Stimulated activated CD4-positive, alpha-beta T cell treated with anti-CD3 and anti-CD28 coated beads, Interleukin-2, amount 100 ng/mL, for 48 hours (primary cell): ENCODE measurements around the gene GANAB.
"Not testable (repeated sequence)": the region's sequence is repeated elsewhere in the genome, so short reads cannot be mapped to it uniquely, and the experiment has no call there.

Experiments
- DNase-seq, 2 donors: peaks; one replicate each; pipeline ENCODE4 v3.0.0-alpha.2; 2020

GANAB gene

DNA sequence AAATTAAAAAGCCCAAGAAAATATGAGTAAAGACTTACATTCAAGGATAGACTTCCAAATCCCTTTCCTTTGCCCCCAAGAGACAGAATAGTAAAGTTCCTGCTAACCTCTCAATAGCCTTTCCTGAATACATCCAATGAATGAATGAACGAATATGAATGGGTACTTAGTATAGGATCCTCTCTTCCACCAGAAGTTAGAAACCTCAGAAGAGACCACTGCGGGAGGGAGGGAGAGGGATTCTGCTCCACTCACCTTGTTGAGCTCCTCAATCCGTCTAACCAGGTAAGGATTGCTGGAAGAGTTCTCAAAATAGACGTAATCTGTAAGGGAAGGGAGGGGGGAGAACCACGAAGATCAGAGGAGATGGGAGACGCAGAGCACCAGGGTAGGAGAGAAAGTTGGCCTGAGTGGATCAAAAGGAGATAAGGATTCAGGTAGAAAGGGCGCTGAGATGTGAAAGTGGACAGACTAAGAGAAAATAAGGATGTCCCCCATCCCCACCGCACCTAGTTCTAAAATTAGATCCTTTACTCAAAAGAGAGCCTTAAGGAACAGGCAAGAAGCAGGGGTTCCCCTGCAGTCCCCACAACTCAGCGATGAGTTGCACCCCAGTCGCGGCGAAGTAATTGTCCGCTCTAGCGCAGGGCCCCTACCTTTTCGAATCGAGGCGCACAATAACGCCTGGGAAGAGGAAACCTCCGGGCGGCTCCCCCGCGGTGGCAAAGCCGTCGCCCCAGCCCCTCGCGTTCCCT lies 45.9 kb downstream of the GANAB start:
- DNase-seq: no peak

DNA sequence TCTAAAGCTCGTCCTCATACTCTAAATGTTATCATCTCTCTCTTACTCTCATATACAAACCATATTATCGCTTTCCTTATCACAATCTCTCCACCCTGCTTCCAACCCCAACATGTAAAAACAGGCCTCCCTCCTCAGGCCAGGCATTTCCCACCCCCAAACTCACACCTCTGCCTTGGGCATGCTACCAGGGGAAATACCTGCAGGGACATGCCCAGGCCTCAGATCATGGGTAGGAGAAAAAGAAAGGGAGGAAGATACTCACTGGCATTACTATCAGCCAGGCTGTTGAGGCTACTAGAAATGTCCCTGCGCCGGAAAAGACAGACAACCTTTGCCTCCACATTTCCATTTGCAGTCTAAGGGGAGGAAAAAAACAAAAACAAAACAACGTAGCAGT lies 46.5 kb downstream of the GANAB start:
- DNase-seq: no peak

DNA sequence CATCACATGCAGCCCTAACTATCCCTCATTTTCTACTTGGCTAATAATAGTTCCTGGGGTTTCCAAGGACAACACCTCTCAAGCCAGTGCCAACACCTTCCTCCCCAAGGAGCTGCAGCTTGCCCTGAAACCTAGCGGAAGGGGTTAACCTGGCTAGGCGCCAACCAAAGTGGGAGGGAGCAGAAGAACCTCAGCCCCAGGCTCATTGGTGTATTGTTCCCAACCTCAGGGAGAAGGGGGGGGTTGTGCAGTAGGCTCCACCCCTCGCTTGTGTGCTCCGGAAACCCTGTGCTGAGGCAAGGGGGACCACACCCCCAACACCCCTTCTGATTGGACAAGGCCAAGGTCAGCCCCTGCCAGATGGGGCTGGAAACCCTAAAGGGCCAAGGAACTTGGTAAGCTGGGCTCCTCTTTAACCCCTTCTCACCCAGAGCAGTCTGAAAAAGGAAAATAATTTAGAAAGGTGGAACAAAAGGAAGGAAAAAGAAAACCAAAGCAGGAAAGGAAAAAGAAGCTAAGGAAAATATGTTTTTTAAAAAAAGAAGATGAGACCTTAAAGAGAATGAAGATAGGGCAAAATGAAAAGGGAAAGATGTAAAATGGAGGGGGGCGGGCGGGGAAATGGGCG lies 47.2 kb downstream of the GANAB start:
- peak; percentile 89 to 91 for DNase-seq

DNA sequence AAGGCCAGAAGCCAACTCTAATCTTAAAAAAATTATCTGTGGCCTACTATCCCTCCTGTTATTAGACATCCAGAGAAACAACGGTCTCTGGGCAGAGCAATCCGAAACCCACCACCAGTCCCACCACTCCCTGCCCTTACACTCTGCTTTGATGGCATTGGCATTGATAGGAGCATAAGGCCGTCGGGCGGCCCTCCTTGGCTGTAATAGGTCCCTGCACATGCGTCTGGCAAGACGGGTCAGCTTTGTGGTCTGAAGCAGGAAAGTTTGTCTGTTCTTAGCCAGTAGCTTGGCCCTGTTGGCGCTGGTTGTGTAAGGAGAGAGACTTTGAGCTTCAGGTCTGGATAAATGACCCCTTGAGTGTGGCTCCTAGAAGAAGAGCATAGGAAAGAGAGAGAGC lies 51.3 kb downstream of the GANAB start:
- DNase-seq: no peak

DNA sequence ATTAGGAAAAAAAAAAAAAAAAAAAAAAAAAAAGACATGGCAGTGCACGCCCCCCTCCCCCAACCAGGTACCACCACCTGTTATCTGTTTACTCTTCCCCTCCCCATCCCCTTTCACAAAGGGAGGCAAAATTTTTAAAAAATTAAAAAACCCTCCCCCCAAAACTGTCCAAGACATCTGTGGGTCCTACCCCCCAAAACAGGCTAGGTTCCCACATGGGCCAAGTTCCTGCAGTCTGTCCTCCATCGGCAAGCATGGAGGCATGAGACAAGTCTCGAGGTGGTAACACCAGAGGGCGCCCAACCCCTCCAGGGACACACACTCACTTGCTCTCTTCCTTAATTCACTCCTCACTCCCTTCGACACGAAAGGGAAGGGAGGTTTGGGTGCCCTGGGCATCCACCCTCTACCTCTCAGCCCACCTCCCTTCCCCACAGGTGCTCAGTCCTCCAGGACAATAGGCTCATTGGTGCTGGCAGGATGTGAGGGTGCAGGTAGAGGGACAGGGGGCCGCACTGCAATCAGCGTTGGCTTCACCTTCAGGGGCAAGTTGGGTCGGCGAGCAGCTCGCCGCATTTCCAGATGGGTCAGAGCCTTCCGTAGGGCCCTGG lies 52.9 kb downstream of the GANAB start:
- peak; percentile 68 to 73 for DNase-seq

DNA sequence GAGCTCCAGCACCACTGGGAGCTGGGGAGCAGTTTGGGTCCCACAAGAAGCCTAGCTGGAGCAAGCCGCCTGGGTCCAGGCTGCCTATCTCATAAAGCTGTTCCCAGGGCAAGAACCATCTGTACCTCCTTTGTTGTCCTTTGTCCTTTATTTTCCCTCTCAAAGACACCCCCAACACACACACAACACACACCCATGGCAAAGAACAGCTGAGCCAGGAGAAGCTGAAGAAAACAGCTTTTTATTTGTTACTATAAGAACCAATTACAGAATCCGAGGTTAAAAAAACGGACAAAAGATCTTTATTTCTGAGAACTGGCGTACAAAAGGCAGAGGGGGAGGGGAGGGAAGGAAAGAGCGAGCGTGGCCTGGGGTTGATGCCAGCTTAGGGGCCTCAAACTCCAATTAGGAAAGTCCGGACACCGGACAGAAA lies 53.4 kb downstream of the GANAB start:
- DNase-seq: no peak

DNA sequence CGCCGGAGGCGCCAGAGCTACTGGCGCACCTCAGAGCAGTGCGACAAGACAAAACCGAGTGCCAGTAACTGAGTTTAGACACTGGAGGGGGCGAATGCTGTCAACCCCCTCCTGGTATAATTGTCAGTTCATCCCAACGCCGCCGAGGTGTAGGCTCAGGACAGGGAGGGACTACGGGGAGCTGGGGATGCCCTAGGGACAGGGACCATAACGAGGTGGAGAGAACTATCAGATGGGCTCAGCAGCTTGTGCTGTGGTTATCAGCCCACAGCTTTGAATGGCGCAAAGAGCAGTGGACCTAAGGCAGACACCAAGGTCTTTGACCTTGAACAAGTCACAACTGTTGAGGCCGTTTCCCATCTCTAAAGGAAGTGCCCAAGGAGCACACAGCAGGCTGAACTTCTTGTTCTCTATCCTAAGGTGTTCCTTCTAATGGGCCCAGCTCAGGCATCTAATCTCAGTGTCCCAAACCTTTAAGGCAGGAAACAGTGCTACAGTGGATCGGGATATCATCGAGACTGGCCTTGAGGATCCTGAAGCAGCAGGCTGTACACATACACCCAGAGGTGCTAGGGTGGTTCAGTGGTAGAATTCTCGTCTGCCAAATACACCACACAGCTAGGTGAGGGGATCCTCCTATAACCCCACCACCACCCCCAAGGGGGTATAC lies 54.1 kb downstream of the GANAB start:
- no peak for DNase-seq

DNA sequence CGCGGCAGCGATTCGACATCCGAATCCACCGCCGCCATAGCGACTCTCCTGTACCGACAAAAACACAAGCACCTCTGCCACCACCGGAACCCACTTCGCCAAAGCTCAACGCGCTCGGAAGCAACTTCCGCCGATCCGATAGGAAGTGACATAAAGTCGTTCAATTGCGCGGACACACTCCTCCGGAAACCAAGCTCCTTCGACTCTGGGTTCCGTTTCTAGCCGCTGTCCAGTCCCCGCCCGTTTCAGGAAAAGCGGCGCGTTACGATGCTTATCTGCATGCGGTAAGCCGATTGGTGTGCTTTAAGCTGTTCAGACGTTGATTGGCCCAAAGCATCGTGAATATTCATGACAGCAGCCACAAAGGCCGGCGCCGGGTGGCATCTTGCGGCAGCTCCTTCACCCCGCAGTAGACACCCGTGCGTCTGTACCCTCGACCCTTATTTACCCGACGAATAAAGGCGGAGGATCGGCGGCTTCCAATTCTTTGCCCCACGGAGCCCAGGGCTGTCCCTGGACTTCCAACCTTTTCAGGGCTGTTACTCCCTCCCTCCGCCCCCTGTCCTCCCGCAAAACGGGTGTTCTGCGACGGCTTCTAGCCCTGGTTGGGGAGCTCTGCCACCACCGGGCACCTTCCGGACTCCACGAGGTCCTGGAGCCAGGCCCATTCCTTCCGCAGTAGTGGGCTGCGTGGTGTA lies 54.8 kb downstream of the GANAB start, which contains the start of gene TUT1:
TSS of gene TUT1 (minus strand) at position 76 of the 698 bp plus-strand sequence. CDS start at position 38, 38 bp downstream.
- DNase-seq: peak; percentile 90 to 93

DNA sequence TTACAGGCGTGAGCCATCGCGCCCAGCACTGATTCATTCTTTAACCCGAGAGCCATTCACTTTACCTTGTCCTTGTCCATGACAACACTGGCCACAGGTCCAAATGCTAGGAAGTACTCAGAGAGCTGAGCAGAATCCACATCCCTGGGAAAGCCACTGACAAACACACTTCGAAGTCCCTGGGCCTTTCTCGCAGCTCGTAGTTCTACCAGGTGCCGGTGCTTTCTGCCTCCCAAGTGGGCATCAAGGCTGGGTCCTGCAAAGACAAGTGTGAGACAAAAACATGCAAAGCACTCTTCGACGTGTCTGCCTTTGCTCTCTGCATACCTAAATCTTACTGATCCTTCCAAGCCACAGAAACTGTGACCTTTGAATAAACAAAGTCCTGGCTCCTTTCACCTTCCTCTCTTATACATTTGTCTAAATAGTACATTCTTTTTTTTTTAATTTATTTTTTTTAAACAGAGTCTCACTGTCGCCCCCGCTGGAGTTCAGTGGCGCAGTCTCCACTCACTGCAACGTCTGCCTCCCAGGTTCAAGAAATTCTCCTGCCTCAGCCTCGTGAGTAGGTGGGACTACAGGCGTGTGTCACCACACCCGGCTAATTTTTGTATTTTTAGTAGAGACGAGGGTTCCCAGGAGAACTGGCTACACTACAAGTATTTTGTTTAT lies 57.3 kb downstream of the GANAB start:
- DNase-seq: no peak

DNA sequence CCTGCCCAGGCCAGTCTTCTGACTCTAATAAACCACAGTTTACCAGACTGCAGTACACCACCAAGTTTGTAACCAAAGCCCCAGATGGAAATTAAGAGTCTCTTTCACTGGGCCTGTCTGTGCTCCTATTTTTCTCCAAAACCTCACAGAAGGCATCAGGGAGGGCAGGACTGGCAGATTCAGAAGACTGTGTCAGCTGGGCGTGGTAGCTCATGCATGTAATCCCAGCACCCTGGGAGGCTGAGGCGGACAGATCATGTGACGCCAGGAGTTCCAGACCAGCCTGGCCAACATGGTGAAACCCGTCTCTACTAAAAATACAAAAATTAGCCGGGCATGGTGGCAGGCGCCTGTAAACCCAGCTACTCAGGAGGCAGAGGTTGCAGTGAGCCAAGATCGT lies 61.1 kb downstream of the GANAB start:
- not testable (repeated sequence) for DNase-seq

DNA sequence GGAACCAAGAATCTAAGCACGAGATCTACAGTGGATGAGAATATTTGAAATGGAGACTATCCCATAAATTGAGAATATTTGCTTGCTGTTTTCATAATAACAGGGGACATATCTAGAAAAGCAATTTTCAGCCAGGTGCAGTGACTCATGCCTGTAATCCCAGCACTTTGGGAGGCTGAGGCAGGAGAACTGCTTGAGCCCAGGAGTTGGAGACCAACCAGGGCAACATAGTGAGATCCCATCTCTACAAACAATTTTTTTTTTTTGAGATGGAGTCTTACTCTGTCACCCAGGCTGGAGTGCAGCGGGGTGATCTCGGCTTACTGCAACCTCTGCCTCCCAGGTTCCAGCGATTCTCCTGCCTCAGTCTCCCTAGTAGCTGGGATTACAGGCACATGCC lies 64.7 kb downstream of the GANAB start:
- not testable (repeated sequence) for DNase-seq

DNA sequence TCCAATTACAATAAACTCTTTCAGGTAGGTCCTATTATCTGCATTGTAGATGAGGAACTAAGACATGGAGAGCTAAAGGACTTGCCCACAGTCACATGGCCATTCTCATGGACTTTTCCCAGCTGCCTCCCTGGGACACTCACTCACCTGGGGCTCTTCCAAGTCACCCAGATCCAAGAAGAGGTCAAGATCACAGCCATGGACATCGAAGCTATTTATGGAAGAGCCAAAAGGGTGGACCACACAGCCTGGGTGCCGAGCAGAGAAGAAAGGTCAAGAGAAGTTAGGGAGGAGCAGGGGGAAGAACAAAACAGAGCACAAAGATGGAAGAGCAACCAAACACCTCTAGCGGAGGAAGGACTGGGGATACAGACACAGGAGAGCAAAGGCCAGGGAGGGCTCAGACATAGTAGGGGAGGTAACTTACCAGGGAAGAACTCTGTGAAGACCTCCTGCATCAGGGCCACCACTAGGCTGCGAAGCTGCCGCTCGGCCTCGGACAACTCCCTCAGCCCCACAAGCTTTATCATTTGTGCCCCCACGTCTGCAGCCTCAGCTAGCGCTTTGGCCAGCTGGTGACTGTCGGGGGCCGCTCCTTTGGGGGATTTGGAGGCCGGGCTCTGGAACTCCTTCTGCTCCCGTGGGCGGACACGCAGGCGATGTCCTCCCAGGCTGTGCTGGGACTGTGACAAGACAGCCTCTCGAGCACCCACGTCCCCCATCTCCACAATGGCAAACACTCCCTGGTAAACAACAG lies 65.3 kb downstream of the GANAB start:
- DNase-seq: no peak

DNA sequence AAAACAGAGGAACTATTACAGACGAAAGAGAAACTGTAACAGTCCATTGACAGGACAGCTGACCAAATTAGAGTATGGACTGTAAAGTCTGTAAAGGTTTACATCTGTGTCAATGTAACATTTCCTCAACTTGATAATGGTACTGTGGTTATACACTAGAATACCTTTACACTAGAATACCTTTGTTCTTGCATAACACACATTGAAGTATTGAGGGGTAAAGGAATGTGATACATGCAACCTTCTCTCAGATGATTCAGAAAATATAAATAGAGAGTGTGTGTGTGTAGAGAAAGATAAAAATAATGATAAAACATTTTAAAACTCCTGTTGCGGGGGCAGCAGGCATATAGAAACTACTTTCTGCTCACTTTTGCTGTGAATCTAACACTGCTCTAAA lies 67.2 kb downstream of the GANAB start:
- no peak for DNase-seq

DNA sequence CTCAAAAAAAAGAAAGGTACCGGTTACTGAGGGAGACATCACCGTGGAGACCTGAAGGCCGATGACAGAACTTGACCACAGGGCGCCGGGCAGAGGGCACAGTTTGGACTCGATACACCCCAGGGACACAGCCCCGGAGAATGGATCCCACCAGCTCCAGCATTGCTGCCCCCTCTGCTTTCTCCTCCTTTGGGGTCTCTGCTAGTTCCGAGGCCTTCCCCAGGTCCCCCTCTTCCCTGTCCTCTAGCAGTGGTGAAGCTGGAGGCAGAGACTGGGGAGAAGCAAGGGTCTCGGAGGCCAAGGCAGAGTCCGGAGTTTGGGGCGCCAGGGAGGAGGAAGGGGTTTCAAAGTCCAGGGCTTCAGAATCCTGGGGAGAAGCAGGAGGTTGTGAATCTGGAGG lies 67.9 kb downstream of the GANAB start:
- no peak for DNase-seq

DNA sequence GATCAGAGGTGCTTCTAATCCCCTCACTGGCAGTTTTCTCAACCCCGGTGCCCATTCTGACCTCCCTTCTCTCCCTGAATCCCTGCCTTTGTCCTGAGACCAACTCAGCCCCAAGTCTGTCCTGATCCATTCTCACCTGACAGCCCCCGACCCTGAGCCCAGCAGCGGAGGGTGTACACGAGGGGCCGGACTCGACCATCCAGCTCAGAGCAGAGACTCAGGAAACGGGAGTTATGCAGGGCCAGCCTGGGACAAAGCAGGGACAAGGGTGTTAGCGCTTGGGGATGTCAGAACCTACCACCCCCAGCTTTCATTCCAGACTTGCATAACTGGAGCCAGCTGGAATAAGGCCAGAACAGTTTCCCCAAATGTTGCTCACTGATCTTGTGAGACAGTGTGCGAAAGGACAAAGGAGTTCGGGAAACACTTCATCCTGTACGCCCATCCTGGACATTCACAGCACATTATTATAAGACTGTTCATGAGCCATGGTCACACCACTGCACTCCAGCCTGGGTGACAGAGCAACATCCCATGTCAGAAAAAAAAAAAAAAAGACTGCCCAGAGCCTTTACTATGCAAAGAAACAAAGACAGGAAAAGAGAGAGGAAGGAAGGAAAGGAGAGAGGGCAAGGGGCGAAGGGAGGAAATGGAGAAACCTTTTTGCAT lies 69.2 kb downstream of the GANAB start:
- DNase-seq: no peak

DNA sequence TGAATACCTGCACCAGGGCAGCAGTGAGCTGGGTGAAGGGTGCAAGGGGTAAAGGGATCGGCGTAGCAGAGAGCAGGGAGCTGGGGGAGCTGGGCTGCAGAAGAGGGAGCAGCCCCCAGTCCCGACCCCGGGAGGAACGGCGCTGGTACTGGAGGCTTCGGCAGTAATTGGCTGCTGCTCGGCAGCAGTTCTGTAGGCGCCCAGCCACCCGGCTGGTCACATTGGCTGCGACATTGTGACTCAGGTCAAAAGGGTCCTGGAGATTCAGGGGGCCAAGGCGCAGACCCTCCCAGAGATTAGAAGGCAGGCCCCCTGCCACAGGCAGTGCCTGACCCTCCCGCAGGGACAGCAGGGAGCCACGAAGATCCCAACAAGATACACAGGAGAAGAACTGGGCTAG lies 70.6 kb downstream of the GANAB start:
- no peak for DNase-seq

DNA sequence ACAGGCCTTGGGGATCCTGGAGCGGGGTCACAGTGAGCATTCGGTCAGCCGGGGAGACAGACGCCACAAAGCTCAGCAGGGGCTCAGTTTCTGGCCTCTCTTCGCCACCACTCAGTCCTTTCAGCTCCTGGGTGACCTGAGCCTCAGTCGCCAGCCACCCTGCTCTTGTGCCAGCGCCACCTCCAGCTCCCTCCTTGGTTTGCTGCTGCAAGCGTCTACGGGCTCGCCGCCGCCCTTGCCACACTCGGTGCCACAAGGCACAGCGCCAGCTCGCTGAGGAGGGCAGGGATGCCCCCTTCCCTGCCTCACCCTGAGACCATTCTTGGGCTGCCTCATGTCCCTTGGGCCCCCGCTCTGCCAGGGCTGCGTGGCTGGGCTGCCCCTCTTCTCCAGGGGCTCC lies 71.3 kb downstream of the GANAB start:
- DNase-seq: no peak
